SKM-1 (cell line): Measurements from ENCODE around the gene LRP6.

Source experiments
- DNase-seq: peaks from one replicate; lab custom pipeline; 2025; ENCODE audit not compliant: unreplicated experiment; lab: John Stamatoyannopoulos, UW

The LRP6 gene

GRCh38 chr12:12083688-12084087 is 183.2 kb downstream of the LRP6 start:
- no peak for DNase-seq

GRCh38 chr12:12081836-12082497 is 184.9 kb downstream of the LRP6 start:
- DNase-seq: no peak

GRCh38 chr12:12079291-12079690 is 187.6 kb downstream of the LRP6 start:
- DNase-seq: no peak

GRCh38 chr12:12072064-12072760 is 194.6 kb downstream of the LRP6 start:
- no peak for DNase-seq

GRCh38 chr12:12070674-12071656 is 195.9 kb downstream of the LRP6 start, which contains the start of gene BCL2L14:
Gene BCL2L14 (plus strand): TSS chr12:12070939. CDS start chr12:12079306, 8,367 bp downstream.
- DNase-seq: no peak

GRCh38 chr12:12069821-12070548 is 196.9 kb downstream of the LRP6 start:
- DNase-seq: no peak

GRCh38 chr12:12068751-12069150 is 198.1 kb downstream of the LRP6 start:
- no peak for DNase-seq
